Measurements from ENCODE around the gene AEBP1. TPM values are rescaled to one million over a fixed set of nuclear protein-coding genes. Genes with fewer than 3 reads are reported as not detected.

AEBP1 gene
- total RNA-seq, 2 donors from 2014 or later = 40.4 to 219 TPM

DNA sequence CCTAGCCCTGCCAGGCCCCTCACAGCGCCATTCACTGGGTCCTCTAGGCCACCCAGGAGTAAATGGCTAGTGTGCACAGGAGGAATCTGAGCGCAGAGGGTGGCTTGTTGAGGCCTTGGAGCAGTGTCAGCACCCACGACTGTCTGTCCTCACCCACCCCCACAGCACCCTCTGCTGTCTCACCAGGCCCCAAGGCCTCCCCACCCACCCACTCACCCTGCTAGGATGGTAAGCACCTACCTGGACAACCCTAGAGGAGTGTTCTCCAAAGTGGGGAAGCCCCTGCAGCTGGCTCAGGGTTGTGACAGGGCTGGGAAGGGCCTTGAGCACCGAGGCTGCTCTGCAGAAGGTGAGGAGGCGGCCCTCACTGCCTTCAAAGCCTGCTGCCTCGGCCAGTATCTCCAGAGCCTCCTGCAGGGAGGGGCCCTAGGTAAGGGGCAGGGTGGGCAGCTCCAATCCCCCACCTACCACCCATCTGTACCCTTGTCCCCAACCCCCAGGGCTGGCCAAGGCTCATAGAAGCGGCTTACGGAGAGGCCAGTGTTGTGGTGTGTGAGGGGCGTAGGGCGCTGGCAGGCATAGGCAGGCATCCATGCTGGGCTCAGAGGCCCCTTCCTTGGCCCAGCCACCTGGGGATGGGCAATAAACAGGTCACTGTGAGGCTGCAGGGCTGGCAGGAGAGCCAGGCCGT, 24.7 kb upstream of the AEBP1 start:
- no peak overlapping the region for H3K27ac ChIP-seq
- DNase-seq (ENCODE audit: low spot score) = no peak
- intact Hi-C loops (cut with DNase I) = loop anchor here (5.0 to 10.0 kb wide), 2 partner anchors 43 to 115 kb away; partner anchors contain the start of gene POLD2

DNA sequence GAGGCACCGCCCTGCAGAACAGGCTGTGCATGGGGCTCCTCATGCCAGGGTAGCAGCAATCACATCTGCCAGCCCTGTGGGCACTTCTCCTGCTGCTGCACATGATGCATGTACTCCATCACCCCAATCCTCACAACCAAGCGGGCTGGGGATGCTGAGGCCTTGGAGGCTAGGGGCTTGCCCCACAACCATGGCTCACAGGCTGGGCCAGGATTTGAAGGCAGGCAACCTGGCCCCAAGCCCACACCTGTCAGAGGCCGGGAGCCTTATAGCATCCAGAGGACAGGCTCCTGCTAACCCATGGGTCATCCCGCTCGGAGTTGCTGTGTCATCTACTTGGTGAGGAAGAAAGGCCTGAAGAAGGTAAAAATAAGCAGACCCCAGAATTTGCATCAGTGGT, 24.0 kb upstream of the AEBP1 start:
- intact Hi-C loops (cut with DNase I) = loop anchor here (5.0 kb wide), 1 partner anchor 42 kb away; the partner anchor contains the start of gene POLD2
- H3K27ac ChIP-seq = no peak overlapping the region
- H3K4me1 ChIP-seq (replicated peaks) = no peaks in the 10 kb centered on the region
- WGBS = 90% methylated on average over 5 of the region's 5 CpGs
- TF ChIP-seq, protein P1, sequence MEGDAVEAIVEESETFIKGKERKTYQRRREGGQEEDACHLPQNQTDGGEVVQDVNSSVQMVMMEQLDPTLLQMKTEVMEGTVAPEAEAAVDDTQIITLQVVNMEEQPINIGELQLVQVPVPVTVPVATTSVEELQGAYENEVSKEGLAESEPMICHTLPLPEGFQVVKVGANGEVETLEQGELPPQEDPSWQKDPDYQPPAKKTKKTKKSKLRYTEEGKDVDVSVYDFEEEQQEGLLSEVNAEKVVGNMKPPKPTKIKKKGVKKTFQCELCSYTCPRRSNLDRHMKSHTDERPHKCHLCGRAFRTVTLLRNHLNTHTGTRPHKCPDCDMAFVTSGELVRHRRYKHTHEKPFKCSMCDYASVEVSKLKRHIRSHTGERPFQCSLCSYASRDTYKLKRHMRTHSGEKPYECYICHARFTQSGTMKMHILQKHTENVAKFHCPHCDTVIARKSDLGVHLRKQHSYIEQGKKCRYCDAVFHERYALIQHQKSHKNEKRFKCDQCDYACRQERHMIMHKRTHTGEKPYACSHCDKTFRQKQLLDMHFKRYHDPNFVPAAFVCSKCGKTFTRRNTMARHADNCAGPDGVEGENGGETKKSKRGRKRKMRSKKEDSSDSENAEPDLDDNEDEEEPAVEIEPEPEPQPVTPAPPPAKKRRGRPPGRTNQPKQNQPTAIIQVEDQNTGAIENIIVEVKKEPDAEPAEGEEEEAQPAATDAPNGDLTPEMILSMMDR (IDR thresholded peaks at IDR 0.05) = no peak
- TF ChIP-seq POLR2AphosphoS5 (IDR thresholded peaks at IDR 0.05) (no peak), POLR2A (IDR thresholded peaks at IDR 0.05) (no peak)
- no peaks in the 10 kb centered on the region for H3K27me3 ChIP-seq (replicated peaks; ENCODE audit: insufficient read depth)
- H3K4me3 ChIP-seq = no peak overlapping the region
- H3K9me3 ChIP-seq = no peaks in the 10 kb centered on the region
- H3K36me3 ChIP-seq = peaks cover 0 to 39% of the 10 kb centered on the region in 2 donors
- no peak for DNase-seq (ENCODE audit: low spot score)

More for the DNA sequence above, 24.7 kb upstream of the AEBP1 start:
- WGBS = 82% methylated on average over 11 of the region's 11 CpGs
- Histone ChIP-seq H3K9me3 (no peaks in the 10 kb centered on the region), H3K4me1 (replicated peaks) (no peaks in the 10 kb centered on the region), H3K36me3 (peaks cover 0 to 39% of the 10 kb centered on the region in 2 donors), H3K27me3 (replicated peaks; ENCODE audit: insufficient read depth) (no peaks in the 10 kb centered on the region), H3K4me3 (no peak overlapping the region)
- TF ChIP-seq, protein P1 (IDR thresholded peaks at IDR 0.05) = no peak
- no peak for TF ChIP-seq POLR2AphosphoS5 (IDR thresholded peaks at IDR 0.05)
- no peak for TF ChIP-seq POLR2A (IDR thresholded peaks at IDR 0.05)

DNA sequence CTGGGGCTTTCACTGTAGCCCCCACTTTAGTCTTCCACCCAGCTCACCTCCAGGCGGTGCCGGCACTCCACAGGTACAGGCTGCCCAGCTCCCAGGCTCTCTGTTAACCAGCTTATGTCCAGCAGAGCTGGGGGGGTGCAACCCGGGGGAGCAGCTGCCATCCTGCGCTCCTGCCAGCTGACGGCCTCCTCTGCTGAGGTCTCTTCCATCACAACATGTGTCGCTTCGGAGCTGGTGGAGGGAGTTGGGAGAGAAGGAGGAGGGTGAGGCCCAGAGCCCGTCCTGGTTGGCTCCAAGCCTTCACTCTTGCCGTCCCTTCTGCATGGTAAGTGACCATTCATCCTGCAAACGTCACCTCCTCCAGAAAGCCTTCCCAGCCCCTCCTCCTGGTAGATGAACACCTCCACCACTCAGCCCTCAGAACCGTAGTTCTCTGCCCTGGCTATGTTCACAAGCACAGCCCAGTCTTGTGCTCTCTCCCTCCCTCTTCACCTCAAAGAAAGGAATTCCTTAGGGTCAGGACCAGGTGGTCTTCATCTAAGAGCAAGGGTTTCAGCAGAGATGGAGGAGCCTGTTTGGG, 23.4 kb upstream of the AEBP1 start:
- no peaks in the 10 kb centered on the region for H3K4me1 ChIP-seq (replicated peaks)

DNA sequence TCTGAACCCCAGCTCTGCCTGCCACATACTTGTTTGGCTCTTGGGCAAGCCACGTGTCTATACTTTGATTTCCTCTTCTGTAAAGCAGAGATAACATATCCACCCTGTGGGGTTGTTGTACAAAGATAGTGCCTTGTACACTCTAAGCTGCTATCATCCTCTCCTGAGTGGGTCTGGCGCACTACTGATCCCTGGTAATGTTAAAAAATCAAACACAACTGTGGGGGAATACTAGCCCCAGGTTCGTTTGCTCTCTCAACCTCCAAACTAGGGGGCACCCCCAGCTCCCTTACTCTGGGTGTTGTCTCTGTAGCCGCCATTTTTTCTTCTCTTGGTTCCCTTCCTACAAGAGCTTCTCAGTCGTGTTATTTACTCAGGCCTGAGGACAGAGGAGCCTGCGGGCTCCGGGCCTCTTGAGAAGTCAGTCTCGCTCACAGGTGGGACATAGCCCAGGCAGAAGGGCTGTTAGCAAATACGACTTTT, 22.8 kb upstream of the AEBP1 start:
- 50% methylated on average over 9 of the region's 9 CpGs for WGBS
- peaks cover 0 to 39% of the 10 kb centered on the region in 2 donors for H3K36me3 ChIP-seq
- no peak for TF ChIP-seq POLR2A (IDR thresholded peaks at IDR 0.05)
- TF ChIP-seq, protein P1 (IDR thresholded peaks at IDR 0.05) = no peak
- TF ChIP-seq POLR2AphosphoS5 (IDR thresholded peaks at IDR 0.05) = no peak
- no peak for DNase-seq (ENCODE audit: low spot score)
- H3K27me3 ChIP-seq (replicated peaks; ENCODE audit: insufficient read depth) = no peaks in the 10 kb centered on the region
- H3K27ac ChIP-seq = peak overlapping the region in 1 of 2 donors; percentile 14
- no peaks in the 10 kb centered on the region for H3K4me1 ChIP-seq (replicated peaks)
- no peaks in the 10 kb centered on the region for H3K9me3 ChIP-seq
- intact Hi-C loops (cut with DNase I) = loop anchor here (5.0 kb wide), 1 partner anchor 41 kb away; the partner anchor contains the start of gene POLD2
- H3K4me3 ChIP-seq = peak overlapping the region; percentile 64 to 81

More for the DNA sequence above, 23.4 kb upstream of the AEBP1 start:
- no peaks in the 10 kb centered on the region for H3K9me3 ChIP-seq
- 83% methylated on average over 11 of the region's 11 CpGs for WGBS
- peak overlapping the region in 1 of 2 donors; percentile 14 for H3K27ac ChIP-seq
- H3K4me3 ChIP-seq = peak overlapping the region in 1 of 2 donors; percentile 81
- H3K36me3 ChIP-seq = peaks cover 0 to 39% of the 10 kb centered on the region in 2 donors
- no peak for DNase-seq (ENCODE audit: low spot score)
- H3K27me3 ChIP-seq (replicated peaks; ENCODE audit: insufficient read depth) = no peaks in the 10 kb centered on the region
- intact Hi-C loops (cut with DNase I) = loop anchor here (5.0 kb wide), 1 partner anchor 42 kb away; the partner anchor contains the start of gene POLD2
- TF ChIP-seq, protein P1 (IDR thresholded peaks at IDR 0.05) = no peak
- TF ChIP-seq POLR2AphosphoS5 (IDR thresholded peaks at IDR 0.05) = no peak
